Fibroblast of skin of scalp (primary cell): ENCODE results near the gene TTC31.

Source experiments
- DNase-seq: peaks from one replicate; pipeline ENCODE4 v3.0.0-alpha.2; 2013

Gene TTC31

DNA sequence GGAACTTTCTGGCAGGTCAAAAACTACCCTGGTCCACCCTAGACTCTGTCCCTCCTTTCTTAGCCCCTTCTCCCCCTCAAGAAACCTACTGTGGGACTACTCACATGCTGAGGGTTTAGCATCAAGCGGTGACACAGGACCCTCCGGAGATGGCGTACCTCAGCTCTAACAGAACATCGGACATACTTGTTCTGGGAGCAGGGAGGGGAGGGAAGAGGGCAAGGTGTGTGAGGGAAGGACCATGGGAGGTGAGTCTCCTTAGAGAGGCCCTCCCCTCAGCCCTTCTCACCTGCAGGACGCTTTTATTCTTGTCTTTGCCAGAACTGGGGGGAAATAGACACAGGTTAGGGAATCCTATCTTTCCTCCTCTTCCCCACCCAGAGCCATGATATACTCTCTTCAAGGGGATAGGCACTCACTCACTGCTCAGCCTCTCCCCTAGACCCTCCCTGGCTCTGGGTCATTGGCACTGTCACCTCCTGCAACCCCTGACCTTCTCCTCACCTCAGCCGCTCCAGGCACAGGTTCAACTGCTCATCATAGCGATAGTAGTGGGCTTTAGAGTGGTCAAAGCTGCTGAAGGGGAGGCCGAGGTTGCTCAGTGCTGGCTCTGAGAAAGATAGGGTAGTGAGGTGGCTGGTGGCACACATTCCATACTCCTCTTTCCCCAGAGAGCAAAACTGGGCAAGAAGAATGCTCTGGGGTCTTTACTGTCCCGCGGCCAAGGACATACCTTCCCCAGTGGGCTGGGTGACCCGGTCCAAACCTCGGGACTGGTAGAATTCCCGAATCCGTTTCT lies 22.8 kb downstream of the TTC31 start:
- no peak for DNase-seq

DNA sequence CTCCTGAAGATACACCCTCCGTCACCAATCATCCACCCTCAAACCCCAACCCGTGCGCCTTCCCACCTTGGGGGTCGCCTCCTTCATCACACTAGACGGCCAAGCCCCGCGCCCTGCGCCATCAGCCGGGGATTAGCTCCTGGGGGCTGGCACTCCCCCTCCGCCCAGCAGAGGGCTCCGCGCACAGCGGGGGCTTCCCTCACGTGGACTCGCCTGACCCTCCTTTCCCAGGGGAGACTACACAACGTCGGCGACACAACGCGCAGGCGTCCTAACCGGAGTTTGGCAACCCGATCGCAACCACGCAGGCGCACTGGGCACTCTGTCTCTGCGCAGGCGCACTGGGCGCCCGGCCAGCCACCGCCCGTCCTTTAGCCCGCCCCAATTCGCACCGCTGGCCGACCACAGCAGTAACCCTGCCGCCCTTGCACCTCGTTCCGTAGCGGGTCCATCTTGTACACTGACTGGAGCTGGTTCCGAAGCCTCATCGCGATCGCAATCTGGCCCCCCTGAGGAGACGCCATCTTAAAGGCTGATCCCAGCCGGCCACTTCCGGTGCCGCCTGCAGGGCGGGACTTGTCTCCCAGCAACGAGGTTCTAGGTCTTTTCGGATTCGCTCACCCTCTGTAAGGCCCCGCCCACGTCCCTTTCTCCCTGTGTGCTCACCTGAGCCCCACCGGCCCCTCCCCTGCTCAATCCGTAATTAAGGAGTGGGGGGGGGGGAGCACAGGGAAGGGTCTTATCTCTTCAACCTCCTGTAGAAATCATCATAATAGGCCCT lies 24.5 kb downstream of the TTC31 start, which contains the start of gene PCGF1:
PCGF1 (minus strand) TSS at position 551 of the 781 bp plus-strand sequence; CDS start at position 524, 27 bp downstream.
- peak; percentile 98 for DNase-seq

DNA sequence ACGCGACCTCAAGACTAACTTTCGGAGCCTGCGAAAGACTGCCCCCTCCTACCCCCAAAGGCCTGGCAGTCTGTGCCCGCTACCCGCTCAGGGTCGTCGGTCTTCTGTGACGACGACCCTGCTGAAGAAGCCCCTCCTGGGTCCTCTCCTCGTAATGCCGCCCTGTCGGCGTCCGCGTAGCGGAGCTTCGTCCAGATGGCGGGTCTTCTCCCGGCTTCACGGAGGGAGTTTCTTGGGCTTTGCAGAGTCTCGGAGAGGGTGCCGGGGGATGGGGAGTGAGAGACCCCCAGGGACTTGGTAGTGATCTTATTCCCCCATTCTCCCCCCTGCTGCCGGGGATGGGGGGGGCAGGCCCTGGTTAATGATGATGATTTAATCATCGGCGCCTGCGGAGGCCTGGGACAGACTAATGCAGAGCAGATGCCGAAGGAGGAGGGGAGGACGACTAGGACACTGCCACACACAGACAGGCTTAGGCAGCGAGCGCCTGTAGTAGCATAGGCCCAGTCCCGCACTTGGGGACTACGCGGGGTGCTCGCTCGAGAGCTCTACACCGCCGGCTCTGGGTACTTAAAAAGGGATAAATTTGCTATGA lies 25.1 kb downstream of the TTC31 start:
- peak; percentile 94 for DNase-seq

GRCh38 chr2:74510272-74510671 lies 27.4 kb downstream of the TTC31 start:
- DNase-seq, result no peak

- DNase-seq, result peak; percentile 48
These were observed 28.5 kb downstream of the TTC31 start for GRCh38 chr2:74511104-74511989.

DNA sequence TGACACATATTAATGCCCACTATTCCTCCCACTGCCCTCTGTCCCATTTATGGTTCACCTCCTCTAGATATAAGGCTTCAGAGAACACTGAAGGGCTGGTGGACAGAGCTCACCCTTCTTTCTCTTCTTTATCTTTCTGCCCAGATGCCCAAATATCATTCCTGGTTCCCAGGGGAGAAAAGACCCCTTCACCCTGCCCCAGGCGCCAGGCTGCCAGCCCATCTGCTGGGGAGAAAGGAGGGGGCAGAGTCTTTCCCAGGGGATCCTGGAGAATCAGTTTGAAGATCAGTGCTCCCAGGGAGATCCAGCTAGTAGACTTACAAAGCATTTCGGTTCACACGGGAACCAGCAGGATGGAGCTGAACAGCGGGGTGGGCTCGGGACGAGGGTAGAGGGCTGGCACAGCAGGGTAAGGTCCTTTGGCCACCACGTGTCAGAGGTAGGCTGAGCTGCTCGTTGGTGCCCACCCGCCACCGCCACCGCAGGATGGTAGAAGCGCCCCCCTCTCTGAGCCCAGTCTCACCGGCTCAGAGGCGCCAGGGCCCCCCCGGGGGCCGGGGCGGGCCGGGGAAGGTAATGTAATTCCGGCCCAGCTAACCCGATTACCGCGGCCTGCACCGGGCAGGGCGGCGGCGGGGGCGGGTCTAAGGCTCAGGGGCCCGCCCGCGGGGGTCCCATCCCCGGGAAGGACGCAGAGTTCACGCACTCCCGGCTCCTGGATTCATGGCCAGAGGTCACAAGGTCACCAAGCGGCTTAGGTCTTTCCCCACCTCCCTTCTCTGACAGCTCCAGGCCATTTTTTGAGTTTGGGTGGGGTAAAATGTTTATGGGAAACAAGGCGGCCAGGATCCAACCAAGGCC lies 30.1 kb downstream of the TTC31 start:
- no peak for DNase-seq

DNA sequence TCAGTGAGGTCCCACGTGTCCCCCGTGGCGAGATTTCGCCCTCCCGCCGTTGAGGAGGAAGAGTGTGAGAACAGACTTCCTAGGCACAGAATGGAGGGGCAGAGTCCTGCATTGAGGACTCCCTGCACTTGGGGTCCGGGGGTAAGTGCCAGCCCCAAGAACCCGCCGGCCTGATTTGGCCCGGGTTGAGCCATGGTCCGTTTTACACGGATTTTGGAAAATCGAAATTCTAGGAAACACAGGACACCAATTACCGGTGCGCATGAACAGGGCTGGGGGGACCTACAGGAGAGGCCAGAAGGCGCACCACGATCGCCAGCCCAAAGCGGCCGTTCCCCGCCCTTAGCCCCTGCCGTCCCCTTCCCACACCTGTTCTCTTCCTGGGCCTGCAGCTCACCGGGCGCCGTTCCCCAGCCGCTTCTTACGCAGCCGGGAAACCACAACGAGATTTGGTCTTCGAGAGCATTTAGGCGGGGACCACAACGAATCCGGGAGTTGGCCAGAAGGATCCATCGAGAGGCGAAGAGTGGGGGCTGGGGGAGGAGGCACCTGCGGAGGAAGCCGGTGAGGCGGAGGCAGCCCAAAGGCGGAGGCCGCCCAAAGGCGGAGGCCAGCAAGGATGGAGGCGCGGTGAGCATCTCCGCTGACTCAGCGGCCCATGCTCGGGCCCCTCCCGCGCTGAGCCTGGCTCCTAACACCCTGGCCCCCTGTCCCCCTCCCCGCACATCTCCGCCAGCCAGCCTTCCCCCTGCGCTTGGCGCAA lies 30.9 kb downstream of the TTC31 start:
- DNase-seq, result no peak

GRCh38 chr2:74514368-74515270 lies 31.7 kb downstream of the TTC31 start, which contains the start of gene TLX2:
TLX2 (plus strand) TSS chr2:74514450; CDS start chr2:74514807, 357 bp downstream.
- DNase-seq, result no peak

DNA sequence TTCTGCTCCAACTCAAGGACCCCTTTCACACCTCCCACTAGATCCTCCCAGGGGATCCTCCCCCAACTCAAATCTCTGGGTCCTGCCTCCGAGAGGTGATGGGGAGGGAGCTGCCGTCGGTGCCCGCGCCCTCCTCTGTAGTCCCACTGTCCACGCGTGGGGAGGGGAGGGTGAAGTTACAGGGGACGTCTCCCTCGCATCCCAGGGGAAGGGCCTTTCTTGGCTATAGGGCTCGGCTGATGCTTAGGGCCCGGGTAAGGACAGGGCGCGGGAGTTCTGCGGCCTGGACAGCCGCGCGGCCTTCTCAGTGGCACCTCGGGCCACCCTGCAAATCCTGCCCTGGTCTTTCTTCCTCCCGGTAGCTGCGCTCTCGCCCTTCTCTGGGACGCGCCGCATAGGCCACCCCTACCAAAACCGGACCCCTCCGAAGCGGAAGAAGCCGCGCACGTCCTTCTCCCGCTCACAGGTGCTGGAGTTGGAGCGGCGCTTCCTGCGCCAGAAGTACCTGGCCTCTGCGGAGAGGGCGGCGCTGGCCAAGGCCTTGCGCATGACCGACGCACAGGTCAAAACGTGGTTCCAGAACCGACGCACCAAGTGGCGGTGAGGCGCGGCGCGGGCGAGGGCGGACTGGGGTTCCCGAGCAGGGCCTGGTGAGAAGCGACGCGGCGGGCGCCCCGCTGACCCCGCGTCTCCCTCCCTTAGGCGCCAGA lies 32.5 kb downstream of the TTC31 start:
- DNase-seq, result no peak

DNA sequence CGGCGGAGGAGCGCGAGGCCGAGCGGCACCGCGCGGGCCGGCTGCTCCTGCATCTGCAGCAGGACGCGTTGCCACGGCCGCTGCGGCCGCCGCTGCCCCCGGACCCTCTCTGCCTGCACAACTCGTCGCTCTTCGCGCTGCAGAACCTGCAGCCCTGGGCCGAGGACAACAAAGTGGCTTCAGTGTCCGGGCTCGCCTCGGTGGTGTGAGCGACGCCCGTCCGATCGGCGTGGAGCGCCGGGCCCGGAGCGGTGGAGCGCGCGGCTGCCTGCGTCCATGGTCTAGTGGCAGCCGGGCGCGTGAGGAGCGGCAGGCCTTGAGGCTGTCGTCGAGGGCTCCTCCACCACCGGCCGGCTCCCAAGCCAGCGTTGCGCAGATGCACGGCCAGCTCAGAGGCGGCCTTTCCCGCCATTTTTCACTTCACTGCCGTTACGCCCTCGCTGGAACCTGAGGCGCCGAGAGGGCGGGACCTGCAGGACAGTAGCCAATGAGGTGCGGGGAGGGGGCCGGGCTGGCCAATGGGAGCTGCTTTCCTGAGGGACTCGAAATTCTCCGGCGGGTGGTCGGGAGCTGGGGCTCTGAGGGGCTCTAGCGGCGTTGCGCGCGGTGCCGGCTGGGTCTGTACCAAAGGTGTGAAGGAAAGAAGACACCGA lies 33.2 kb downstream of the TTC31 start:
- DNase-seq, result peak; percentile 60

- no peak for DNase-seq
These were observed 33.8 kb downstream of the TTC31 start for GRCh38 chr2:74516650-74517049.

DNA sequence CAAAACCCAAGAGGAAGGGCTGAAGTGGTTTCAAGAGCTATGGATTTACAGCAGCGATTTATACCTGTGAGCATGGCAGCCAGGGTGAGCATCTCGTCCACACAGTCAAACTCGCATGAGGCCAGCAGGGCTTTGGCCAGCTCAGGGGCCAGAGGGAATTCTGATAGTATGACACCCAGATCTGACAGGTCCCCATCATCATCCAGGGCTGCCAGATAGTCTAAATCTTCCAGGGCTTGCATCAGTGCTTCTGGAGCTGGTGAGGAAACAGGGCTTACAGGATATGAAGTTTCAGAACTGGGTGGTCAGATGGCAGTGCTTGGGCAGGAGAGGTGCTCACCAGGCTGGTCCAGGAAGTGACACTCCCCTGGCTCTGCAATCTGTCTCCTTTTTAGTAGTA lies 39.6 kb downstream of the TTC31 start:
- no peak for DNase-seq

- no peak for DNase-seq
These were observed 41.1 kb downstream of the TTC31 start for GRCh38 chr2:74524005-74524404.

GRCh38 chr2:74524955-74525716 lies 42.3 kb downstream of the TTC31 start:
- no peak for DNase-seq

DNA sequence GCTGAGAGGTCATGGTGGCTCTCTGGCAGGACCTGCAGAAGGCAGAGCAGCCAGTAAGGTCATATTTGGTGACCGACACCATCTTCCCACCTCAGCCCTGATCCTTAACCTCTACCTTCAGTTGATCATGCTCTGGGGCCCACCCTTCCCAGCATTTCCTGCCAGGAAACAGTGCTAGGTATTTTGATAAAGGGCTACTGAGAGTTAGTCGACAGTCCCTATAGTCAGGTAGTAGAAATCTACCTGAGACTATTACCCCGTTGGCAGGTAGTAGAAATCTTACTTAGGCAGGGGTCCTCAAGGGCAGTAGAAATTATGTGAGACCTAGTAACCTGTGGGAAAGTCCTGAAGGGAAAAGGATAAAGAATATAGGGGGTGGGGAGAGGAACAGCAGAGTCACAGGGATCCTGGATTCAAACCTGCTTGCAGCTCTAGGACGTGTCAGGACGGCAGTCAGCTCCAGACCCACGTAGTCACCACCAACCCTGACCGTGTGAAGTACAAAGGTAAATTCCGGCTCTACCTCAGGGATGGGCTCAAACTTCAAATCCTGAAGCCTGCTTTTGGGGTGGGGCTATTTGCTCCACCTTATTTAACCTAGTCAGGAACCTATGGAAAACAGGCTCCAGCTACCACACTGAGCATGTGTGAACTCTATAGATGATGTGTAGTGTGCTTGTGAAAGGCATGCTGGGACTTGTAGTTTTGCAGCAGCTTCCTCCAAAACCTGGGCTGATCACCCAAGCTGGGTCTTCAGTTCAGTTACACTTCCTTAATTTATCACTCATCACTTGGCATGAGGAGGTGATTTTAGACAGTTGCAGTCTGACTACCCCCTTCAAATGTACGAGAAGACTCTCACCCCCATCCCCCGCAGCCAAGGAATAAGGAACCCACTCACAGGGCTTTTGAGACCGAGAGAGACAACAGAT lies 43.1 kb downstream of the TTC31 start, which contains the start of gene DQX1:
DQX1 (minus strand) TSS at position 515 of the 932 bp plus-strand sequence; CDS start at position 13, 502 bp downstream.
- peak; percentile 48 for DNase-seq

DNA sequence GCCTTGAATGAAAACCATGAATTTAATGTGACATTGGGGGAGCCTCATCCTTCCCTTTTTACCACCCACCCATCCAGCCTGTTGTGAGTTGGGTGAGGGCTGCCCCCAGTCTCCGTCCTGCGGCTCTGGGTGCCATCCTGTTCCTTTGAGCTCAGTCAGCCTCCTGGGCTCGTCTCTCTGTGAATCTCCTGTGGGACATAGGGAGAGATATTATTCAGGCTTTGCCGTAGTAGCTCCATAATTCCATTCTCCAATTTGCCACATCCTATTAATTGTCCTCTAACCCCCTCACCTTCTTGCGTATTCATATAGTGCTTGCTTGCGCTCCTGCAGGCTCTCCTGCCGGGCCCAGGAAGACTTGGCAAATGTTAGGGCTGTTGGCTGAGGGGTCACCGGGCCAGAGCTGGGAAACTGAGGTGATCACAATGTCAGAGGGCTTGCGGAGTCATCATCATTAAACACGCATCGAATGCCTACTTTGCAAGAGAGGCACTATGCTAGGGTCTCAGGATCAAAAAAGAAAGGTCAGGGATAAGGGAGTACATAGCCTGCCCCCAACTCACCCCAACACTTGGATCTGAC lies 43.9 kb downstream of the TTC31 start:
- DNase-seq, result no peak
